Activated CD4-positive, alpha-beta memory T cell treated with anti-CD3 and anti-CD28 coated beads for 36 hours (primary cell): ENCODE measurements around the gene FBXL19. TPM values are rescaled to one million over a fixed set of nuclear protein-coding genes. Genes with fewer than 3 reads are reported as not detected.

Experiments
- CTCF ChIA-PET: fragments of 350-600 bp; sonication (Branson Sonifier 250); formaldehyde crosslinking; loops from one replicate; lab custom pipeline; 2021; ENCODE audit warnings: antibody characterized with exemption, inconsistent platforms; lab: Charles Lee
- POLR2A ChIA-PET: fragments of 350-600 bp; sonication (Branson Sonifier 250); formaldehyde crosslinking; loops from one replicate; lab custom pipeline; 2021; ENCODE audit warnings: antibody characterized with exemption; lab: Charles Lee
- DNase-seq: peaks from one replicate; pipeline ENCODE4 v3.0.0-alpha.2; 2020
- H3K27ac Mint-ChIP-seq: one replicate; pipeline ENCODE4 v1.8.0; 2021; ENCODE audit warnings: mixed read lengths
- H3K27me3 Mint-ChIP-seq: one replicate; pipeline ENCODE4 v1.8.0; 2021; ENCODE audit warnings: mixed read lengths
- H3K36me3 Mint-ChIP-seq: one replicate; pipeline ENCODE4 v1.8.0; 2021; ENCODE audit warnings: mixed read lengths
- H3K4me1 Mint-ChIP-seq: one replicate; pipeline ENCODE4 v1.8.0; 2021; ENCODE audit warnings: low read depth, mixed read lengths
- H3K4me3 Mint-ChIP-seq: one replicate; pipeline ENCODE4 v1.8.0; 2021; ENCODE audit warnings: mild to moderate bottlenecking, mixed read lengths
- H3K9me3 Mint-ChIP-seq: one replicate; pipeline ENCODE4 v1.8.0; 2021; ENCODE audit warnings: mixed read lengths
- intact Hi-C: fragments of 100-400 bp; cut with micrococcal nuclease; formaldehyde crosslinking; loops from one replicate; pipeline ENCODE4 v1.15.1; 2023
- total RNA-seq, 2 experiments: library from RNA; stranded (reverse); gene quantifications; one replicate each; pipeline ENCODE4 v1.2.3, GENCODE V29; 2021

FBXL19 gene
- total RNA-seq, 2 experiments from 2014 or later, result 21.0 to 22.2 TPM

- ChIA-PET CTCF (interaction anchor here (0.9 to 3.8 kb wide), 2 partner anchors 22 to 52 kb away, joined by 3 to 21 read pairs; no protein-coding TSS in a partner anchor), POLR2A (interaction anchor here (0.8 to 1.0 kb wide), 2 partner anchors 22 to 283 kb away, joined by 3 read pairs; partner anchors contain the start of gene FUS)
- Mint-ChIP-seq H3K4me3 (peak within 1 kb of the TSS; percentile 57), H3K36me3 (peaks cover 4% of the 10 kb centered on the region), H3K9me3 (no peaks in the 10 kb centered on the region), H3K4me1 (peaks cover 45% of the 10 kb centered on the region), H3K27me3 (no peaks in the 10 kb centered on the region), H3K27ac (peak within 1 kb of the TSS; percentile 65)
- no peak for DNase-seq
- intact Hi-C loops, result loop anchor here (2.0 kb wide), 1 partner anchor 46 kb away; no protein-coding TSS in a partner anchor
Measured at GRCh38 chr16:30896261-30896888, 27.0 kb upstream of the FBXL19 start, which contains the start of gene CTF1. Gene CTF1, plus strand, starts transcription at chr16:30896614. Its CDS starts 30 bp downstream, at chr16:30896644.

GRCh38 chr16:30896889-30897733, 26.3 kb upstream of the FBXL19 start:
- H3K27ac Mint-ChIP-seq, result peak overlapping the region; percentile 65

DNA sequence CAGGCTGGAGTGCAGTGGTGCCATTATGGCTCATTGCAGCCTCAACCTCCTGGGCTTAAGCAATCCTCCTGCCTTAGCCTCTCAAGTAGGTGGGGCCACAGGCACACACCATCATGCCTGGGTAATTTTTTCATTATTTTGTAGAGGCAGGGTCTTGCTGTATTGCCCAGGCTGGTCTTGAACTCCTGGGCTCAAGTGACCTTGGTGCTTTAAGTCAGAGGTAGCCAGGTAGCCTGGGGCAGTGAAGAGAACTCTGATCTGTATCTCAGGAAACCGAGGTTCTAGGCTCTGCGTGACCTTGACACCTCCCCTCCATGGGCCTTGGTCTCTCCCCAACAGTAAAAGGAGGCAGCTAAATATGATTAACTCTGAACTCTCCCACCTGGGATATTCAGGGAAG, 23.6 kb upstream of the FBXL19 start:
- H3K9me3 Mint-ChIP-seq, result no peaks in the 10 kb centered on the region

More at GRCh38 chr16:30896889-30897733, 26.3 kb upstream of the FBXL19 start:
- CTCF ChIA-PET, result interaction anchor here (0.9 to 3.8 kb wide), 2 partner anchors 23 to 52 kb away, joined by 3 to 21 read pairs; no protein-coding TSS in a partner anchor
- H3K9me3 Mint-ChIP-seq, result no peaks in the 10 kb centered on the region
- intact Hi-C loops, result loop anchor here (1.0 to 2.0 kb wide), 2 partner anchors 25 to 46 kb away; no protein-coding TSS in a partner anchor
- peak; percentile 89 for DNase-seq
- POLR2A ChIA-PET, result interaction anchor here (0.8 to 1.3 kb wide), 2 partner anchors 8 to 22 kb away, joined by 3 read pairs; no protein-coding TSS in a partner anchor
- H3K4me3 Mint-ChIP-seq, result peak overlapping the region; percentile 57
- H3K36me3 Mint-ChIP-seq, result peaks cover 2% of the 10 kb centered on the region
- H3K4me1 Mint-ChIP-seq, result peaks cover 46% of the 10 kb centered on the region
- no peaks in the 10 kb centered on the region for H3K27me3 Mint-ChIP-seq

GRCh38 chr16:30900588-30900987, 22.8 kb upstream of the FBXL19 start:
- ChIA-PET POLR2A (interaction anchor here (1.4 to 2.7 kb wide), 3 partner anchors 25 to 96 kb away, joined by 3 to 14 read pairs (median 5); no protein-coding TSS in a partner anchor), CTCF (interaction anchor here (1.1 to 4.8 kb wide), 8 partner anchors 8 to 98 kb away, joined by 3 to 164 read pairs (median 22); partner anchors contain the start of gene BCL7C)
- Mint-ChIP-seq H3K4me1 (peaks cover 41% of the 10 kb centered on the region), H3K4me3 (no peak overlapping the region), H3K27me3 (no peaks in the 10 kb centered on the region), H3K9me3 (no peaks in the 10 kb centered on the region), H3K36me3 (no peaks in the 10 kb centered on the region), H3K27ac (no peak overlapping the region)
- no peak for DNase-seq
- intact Hi-C loops, result no loop called here

More for the DNA sequence above, 23.6 kb upstream of the FBXL19 start:
- ChIA-PET CTCF (interaction anchor here (0.6 to 4.8 kb wide), 4 partner anchors 24 to 192 kb away, joined by 3 to 164 read pairs (median 30); no protein-coding TSS in a partner anchor), POLR2A (interaction anchor here (2.7 kb wide), 1 partner anchor 26 kb away, joined by 14 read pairs; no protein-coding TSS in a partner anchor)
- Mint-ChIP-seq H3K4me1 (peaks cover 43% of the 10 kb centered on the region), H3K36me3 (no peaks in the 10 kb centered on the region), H3K4me3 (no peak overlapping the region), H3K27ac (no peak overlapping the region), H3K27me3 (no peaks in the 10 kb centered on the region)
- intact Hi-C loops, result no loop called here
- DNase-seq, result no peak

DNA sequence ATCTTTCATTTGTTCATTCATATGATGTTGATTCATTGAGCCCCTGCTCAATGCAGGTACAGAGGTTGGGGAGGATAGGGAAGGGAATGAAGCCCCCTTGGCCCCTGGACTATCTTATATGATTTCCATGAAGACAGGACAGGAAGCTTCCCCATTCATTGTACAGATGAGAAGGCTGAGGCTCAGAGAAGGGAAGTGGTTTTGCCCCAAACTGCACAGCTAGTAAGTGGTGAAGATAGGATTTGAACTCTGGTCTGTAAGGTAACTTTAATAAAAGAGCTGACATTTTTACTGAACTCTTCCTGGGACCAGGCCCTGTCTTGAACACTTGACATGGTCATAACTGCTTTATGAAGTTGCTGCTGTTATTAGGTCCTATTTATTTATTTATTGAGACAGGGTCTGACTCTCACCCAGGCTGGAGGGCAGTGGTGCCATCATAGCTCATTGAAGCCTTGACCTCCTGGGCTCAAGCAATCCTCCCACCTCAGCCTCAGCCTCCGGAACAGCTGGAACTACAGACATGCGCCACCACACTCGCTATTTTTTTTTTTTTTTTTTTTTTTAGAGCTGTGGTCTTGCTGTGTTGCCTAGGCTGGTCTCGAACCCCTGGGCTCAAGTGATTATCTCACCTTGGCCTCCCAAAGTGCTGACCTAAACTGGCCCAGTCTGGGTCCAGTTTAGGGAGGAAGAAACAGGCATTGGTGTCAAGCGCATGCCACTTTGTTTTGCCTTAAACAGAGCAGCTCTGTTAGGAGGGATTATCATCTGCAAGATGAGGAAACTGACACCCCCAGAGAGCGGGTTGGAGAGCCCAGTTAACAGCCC, 22.0 kb upstream of the FBXL19 start:
- intact Hi-C loops, result loop anchor here (1.0 to 2.0 kb wide), 3 partner anchors 21 to 57 kb away; no protein-coding TSS in a partner anchor
- Mint-ChIP-seq H3K27ac (peak overlapping the region; percentile 38), H3K4me3 (peak overlapping the region; percentile 65), H3K36me3 (no peaks in the 10 kb centered on the region), H3K9me3 (no peaks in the 10 kb centered on the region), H3K27me3 (no peaks in the 10 kb centered on the region), H3K4me1 (peaks cover 34% of the 10 kb centered on the region)
- no peak for DNase-seq
- ChIA-PET CTCF (interaction anchor here (0.6 to 4.8 kb wide), 32 partner anchors 9 to 240 kb away, joined by 3 to 164 read pairs (median 4); partner anchors contain the start of gene BCL7C), POLR2A (interaction anchor here (0.6 to 2.7 kb wide), 9 partner anchors 9 to 126 kb away, joined by 3 to 14 read pairs (median 5); no protein-coding TSS in a partner anchor)

- peak; percentile 69 for DNase-seq
- CTCF ChIA-PET, result interaction anchor here (0.6 to 4.8 kb wide), 36 partner anchors 10 to 240 kb away, joined by 3 to 164 read pairs (median 4); partner anchors contain the start of genes BCL7C and PHKG2
- no peaks in the 10 kb centered on the region for H3K27me3 Mint-ChIP-seq
- H3K4me3 Mint-ChIP-seq, result peak overlapping the region; percentile 93
- intact Hi-C loops, result loop anchor here (1.0 to 2.0 kb wide), 3 partner anchors 20 to 58 kb away; no protein-coding TSS in a partner anchor
- H3K36me3 Mint-ChIP-seq, result no peaks in the 10 kb centered on the region
- H3K4me1 Mint-ChIP-seq, result peaks cover 27% of the 10 kb centered on the region
- POLR2A ChIA-PET, result interaction anchor here (0.5 to 2.7 kb wide), 11 partner anchors 10 to 976 kb away, joined by 3 to 14 read pairs (median 3); partner anchors contain the start of gene KCTD13
- H3K9me3 Mint-ChIP-seq, result no peaks in the 10 kb centered on the region
- H3K27ac Mint-ChIP-seq, result peak overlapping the region; percentile 95
Measured at GRCh38 chr16:30902029-30902972, 21.1 kb upstream of the FBXL19 start.

DNA sequence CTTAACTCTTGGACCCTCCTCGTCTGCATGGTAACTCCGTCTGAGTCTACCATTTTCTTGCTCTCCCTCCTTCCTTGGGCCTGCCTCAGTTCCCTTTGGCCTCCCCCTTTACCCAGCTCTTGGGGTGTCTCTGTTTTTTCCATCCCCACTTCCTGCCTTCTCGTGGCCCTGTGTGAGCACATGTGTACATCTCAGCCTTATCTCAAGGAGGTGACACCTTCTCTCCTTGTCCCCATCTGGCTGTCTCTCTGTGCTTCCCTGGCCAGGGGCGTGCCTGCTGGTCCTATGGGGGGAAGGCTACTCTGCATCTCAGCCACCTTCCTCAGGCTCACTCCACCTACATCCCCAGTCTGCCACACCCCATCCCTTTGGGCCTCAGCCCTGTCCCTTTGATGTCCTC, 20.4 kb upstream of the FBXL19 start:
- POLR2A ChIA-PET, result interaction anchor here (1.7 kb wide), 2 partner anchors 58 to 61 kb away, joined by 5 to 9 read pairs; no protein-coding TSS in a partner anchor
- Mint-ChIP-seq H3K36me3 (no peaks in the 10 kb centered on the region), H3K4me1 (peaks cover 32% of the 10 kb centered on the region), H3K27ac (peak overlapping the region; percentile 95), H3K27me3 (no peaks in the 10 kb centered on the region), H3K4me3 (peak overlapping the region; percentile 93), H3K9me3 (no peaks in the 10 kb centered on the region)
- CTCF ChIA-PET, result interaction anchor here (0.7 to 4.8 kb wide), 20 partner anchors 11 to 155 kb away, joined by 3 to 164 read pairs (median 5); partner anchors contain the start of genes BCL7C and PHKG2
- DNase-seq, result peak; percentile 40
- intact Hi-C loops, result loop anchor here (2.0 kb wide), 2 partner anchors 28 to 58 kb away; no protein-coding TSS in a partner anchor

- CTCF ChIA-PET, result interaction anchor here (1.6 to 4.8 kb wide), 6 partner anchors 11 to 98 kb away, joined by 4 to 164 read pairs (median 8); partner anchors contain the start of gene BCL7C
Measured at GRCh38 chr16:30903596-30903995, 19.8 kb upstream of the FBXL19 start.

DNA sequence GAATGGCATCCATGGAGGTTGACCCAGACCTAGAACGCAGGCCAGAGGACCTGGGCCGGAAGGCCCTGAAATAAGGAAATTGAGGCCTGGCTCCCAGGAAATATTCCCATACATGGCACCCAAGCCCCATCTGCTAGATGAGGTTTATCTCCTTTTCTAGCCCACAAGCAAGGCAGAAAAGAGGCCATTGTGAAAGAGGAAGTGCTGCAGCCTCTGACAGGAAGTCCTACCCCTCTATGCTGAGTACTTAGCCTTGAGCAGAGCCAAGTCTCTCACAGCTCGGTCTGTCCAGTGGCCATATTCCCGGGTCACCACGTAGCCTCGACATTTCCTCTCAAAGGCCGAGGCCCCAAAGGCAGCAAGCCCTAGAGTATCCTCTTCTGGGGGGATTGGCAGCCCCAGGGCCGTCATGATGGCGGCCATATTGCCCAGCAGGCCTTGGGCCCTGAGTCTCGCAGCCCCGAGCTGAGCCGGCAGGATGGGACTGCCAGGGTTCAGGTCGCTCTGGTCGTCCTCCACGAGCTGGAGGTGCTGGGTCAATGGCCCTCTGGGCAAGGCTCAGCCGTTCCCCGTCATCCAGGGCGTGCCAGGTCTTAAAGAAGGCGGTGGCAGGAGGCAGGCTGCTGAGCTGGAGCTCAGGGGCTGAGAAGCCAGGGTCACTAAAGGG, 19.1 kb upstream of the FBXL19 start:
- H3K4me1 Mint-ChIP-seq, result peaks cover 32% of the 10 kb centered on the region
- H3K27me3 Mint-ChIP-seq, result no peaks in the 10 kb centered on the region
- no peak for DNase-seq
- H3K9me3 Mint-ChIP-seq, result no peaks in the 10 kb centered on the region
- H3K36me3 Mint-ChIP-seq, result no peaks in the 10 kb centered on the region
- ChIA-PET CTCF (interaction anchor here (2.1 kb wide), 1 partner anchor 59 kb away, joined by 11 read pairs; no protein-coding TSS in a partner anchor), POLR2A (no interaction called here)
- intact Hi-C loops, result no loop called here
- H3K27ac Mint-ChIP-seq, result peak overlapping the region; percentile 95
- no peak overlapping the region for H3K4me3 Mint-ChIP-seq

More at GRCh38 chr16:30903596-30903995, 19.8 kb upstream of the FBXL19 start:
- H3K27me3 Mint-ChIP-seq, result no peaks in the 10 kb centered on the region
- no peak overlapping the region for H3K4me3 Mint-ChIP-seq
- POLR2A ChIA-PET, result no interaction called here
- intact Hi-C loops, result loop anchor here (2.0 kb wide), 2 partner anchors 29 to 59 kb away; no protein-coding TSS in a partner anchor
- no peaks in the 10 kb centered on the region for H3K9me3 Mint-ChIP-seq
- peaks cover 32% of the 10 kb centered on the region for H3K4me1 Mint-ChIP-seq
- no peaks in the 10 kb centered on the region for H3K36me3 Mint-ChIP-seq
- H3K27ac Mint-ChIP-seq, result peak overlapping the region; percentile 95
- DNase-seq, result no peak
